Renal cortex interstitium (tissue), 11 donors: Measurements from ENCODE around the gene NPHP1. TPM values are rescaled to one million over a fixed set of nuclear protein-coding genes. Genes with fewer than 3 reads are reported as not detected.

ENCODE experiments used
- DNase-seq, 11 donors: peaks; one replicate each; pipeline ENCODE4 v3.0.0-alpha.2; 2013; ENCODE audit warnings: low read depth in 9 of 11, low spot score in 4 of 11; ENCODE audit errors: extremely low read depth in 1 of 11
- polyA plus RNA-seq, 3 donors: library from polyadenylated mRNA; unstranded; fragments of 120-200 nt; gene quantifications; one replicate each; pipeline ENCODE4 v1.2.1, GENCODE V29; 2013; ENCODE audit not compliant: insufficient read length in 3 of 3

The NPHP1 gene
- polyA plus RNA-seq, 3 donors, result 14.0 to 19.8 (median 17.6) TPM

GRCh38 chr2:110149330-110150220 lies 55.2 kb downstream of the NPHP1 start:
- no peak for DNase-seq

- no peak for DNase-seq
Observed at GRCh38 chr2:110146945-110147332, 57.9 kb downstream of the NPHP1 start.

GRCh38 chr2:110146183-110146944 lies 58.4 kb downstream of the NPHP1 start:
- DNase-seq, result no peak

GRCh38 chr2:110143982-110144381 lies 60.8 kb downstream of the NPHP1 start:
- no peak for DNase-seq

GRCh38 chr2:110140401-110140800 lies 64.4 kb downstream of the NPHP1 start:
- DNase-seq, result no peak

GRCh38 chr2:110134025-110134424 lies 70.8 kb downstream of the NPHP1 start:
- no peak for DNase-seq

GRCh38 chr2:110131166-110131565 lies 73.6 kb downstream of the NPHP1 start:
- DNase-seq, result no peak

- DNase-seq, result no peak
Observed at GRCh38 chr2:110130757-110131156, 74.1 kb downstream of the NPHP1 start.

- DNase-seq, result no peak
Observed at GRCh38 chr2:110126906-110127305, 77.9 kb downstream of the NPHP1 start.

- no peak for DNase-seq
Observed at GRCh38 chr2:110126086-110126773, 78.6 kb downstream of the NPHP1 start.

- no peak for DNase-seq
Observed at GRCh38 chr2:110124939-110125691, 79.7 kb downstream of the NPHP1 start.

- no peak for DNase-seq
Observed at GRCh38 chr2:110124038-110124825, 80.6 kb downstream of the NPHP1 start.

GRCh38 chr2:110121592-110121991 lies 83.2 kb downstream of the NPHP1 start:
- DNase-seq, result no peak

- DNase-seq, result no peak
Observed at GRCh38 chr2:110121052-110121334, 83.8 kb downstream of the NPHP1 start.

GRCh38 chr2:110120171-110121051 lies 84.4 kb downstream of the NPHP1 start:
- DNase-seq, result no peak

GRCh38 chr2:110116033-110116710 lies 88.6 kb downstream of the NPHP1 start:
- DNase-seq, result no peak
